NCI-H526 treated with DMSO at 0.1 percent for 48 hours (cell line): ENCODE results near the gene SIRT6.
"Not testable (repeated sequence)": the region's sequence is repeated elsewhere in the genome, so short reads cannot be mapped to it uniquely, and the experiment has no call there.

Experiments
- DNase-seq: peaks from one replicate; lab custom pipeline; 2025; lab: John Stamatoyannopoulos, UW

Gene SIRT6

DNA sequence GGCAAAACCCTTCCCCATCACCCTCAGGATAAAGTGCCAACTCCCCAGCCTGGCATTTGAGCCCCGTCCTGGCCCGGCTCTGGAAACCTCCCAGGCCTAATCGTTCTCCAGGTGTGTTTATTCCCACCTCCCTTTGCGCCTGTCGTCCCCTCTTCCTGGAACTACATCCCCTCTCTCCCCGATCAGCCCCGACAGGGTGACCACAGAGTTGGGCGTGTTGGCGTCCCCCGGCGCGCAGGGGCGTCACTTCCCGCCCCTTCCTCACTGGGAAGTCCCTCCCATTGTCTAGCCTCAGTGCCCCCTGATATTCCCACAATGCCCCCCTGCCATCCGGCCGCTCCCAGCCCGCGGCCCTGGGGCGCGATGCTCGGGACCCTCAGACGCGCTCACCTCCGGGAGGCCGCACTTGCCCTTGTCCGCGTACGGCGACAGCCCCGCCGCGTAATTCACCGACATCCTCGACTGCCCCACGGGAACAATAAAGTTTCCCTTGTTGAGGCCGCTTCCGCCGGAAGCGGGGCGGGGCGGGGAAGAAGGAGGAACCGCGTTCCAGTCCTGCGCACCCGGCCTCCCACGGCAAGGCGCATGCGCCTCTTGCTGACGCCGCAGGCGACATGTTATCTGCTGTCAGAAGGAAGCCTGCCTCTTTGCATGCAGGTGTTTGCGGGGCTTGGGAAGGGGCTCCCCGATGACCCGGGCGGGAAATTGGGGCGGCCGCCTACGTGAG, at the start of gene SIRT6, which contains the start of gene ANKRD24:
SIRT6 (minus strand) TSS at position 480 of the 727 bp plus-strand sequence; CDS start at position 456, 24 bp downstream.
ANKRD24 (plus strand) TSS at position 606 of the 727 bp plus-strand sequence. CDS start 3,737 bp downstream, outside the sequence.
- DNase-seq = peak; percentile 71

DNA sequence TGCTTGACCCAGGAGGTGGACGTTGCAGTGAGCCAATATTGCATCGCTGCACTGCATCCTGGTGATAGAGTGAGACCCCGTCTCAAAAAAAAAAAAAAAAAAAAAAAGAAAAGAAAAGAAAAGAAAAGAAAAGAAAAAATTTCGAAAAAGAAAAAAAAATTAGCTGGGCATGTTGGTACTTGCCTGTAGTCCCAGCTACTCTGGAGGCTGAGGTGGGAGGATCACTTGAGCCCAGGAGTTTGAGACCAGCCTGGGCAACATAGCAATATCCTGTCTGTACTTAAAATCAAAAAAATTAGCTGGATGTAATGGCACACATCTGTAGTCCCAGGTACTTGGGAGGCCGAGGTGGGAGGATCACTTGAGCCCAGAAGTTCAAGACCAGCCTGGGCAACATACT, 49.8 kb upstream of the SIRT6 start:
- DNase-seq = not testable (repeated sequence)

DNA sequence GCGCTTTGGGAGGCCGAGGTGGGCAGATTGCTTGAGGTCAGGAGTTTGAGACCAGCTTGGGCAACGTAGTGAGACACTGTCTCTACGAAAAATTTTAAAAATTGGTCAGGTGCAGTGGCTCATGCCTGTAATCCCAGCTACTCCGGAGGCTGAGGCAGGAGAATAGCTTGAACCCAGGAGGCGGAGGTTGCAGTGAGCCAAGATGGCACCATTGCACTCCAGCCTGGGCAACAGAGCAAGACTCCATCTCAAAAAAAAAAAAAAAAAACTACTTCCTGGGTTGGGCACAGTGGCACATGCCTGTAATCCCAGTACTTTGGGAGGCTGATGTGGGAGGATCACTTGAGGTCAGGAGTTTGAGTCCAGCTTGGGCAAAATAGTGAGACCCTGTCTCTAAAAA, 49.2 kb upstream of the SIRT6 start:
- DNase-seq = not testable (repeated sequence)

GRCh38 chr19:4230237-4230636, 47.9 kb upstream of the SIRT6 start:
- DNase-seq = not testable (repeated sequence)

- no peak for DNase-seq
Observed at GRCh38 chr19:4229179-4229931, 47.0 kb upstream of the SIRT6 start, which contains the start of gene EBI3. TSS of gene EBI3 (plus strand) at chr19:4229523. CDS start at chr19:4229551, 28 bp downstream.

- DNase-seq = no peak
Observed at GRCh38 chr19:4228765-4229178, 46.4 kb upstream of the SIRT6 start.

DNA sequence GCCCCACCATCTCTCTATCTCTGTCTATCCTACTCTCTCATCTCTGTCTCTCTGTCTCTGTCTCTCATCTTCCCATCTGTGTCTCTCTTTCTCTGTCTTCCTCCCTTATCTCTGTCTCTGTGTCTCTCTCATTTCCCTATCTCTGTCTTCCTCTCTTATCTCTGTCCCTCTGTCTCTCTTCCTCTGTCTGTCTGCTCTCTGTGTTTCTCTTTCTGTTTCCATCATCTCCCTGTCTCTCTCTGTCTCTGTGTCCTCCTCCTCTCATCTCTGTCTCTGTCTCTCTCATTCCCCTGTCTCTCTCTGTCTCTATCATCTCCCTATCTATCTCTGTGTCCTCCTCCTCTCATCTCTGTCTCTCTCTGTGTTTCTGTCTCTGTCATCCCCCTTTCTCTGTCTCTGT, 45.4 kb upstream of the SIRT6 start:
- DNase-seq = no peak

DNA sequence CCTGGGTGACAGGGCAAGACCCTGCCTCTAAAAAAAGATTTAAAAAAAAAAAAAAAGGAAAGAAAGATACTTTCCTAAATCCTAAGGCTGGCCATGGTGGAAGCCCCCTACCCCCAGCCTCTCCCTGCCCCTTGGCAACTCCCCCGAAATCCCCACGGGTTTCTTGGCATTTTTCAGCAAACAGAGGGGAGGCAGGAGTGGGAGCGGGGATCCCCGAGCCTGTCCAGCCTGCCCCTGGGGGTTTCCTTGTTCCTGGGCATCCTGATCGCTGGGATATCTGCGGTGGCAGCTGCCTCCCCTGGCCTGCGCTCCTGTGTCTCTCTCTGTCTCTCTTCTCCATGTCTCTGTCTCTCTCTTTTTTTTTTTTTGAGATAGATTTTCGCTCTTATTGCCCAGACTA, 43.5 kb upstream of the SIRT6 start:
- no peak for DNase-seq

DNA sequence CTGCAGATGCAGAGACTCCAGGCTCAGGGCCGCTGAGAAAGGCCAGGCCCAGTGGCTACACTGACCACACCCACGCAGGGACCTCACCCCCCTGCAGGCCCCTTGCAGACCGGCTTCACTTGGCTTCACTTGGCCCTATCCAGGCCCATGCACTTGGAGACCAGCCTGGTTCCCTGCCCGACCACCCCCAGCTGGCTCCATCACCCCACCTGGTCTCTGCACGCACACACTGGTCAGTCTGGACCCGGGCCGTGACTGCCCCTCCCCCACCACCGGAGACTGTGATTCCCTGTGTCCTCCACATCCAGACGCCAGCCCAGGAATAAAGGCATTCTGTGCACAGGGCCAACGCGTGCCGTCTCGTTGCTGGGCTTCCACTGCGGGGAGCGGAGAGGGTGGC, 42.1 kb upstream of the SIRT6 start:
- no peak for DNase-seq

GRCh38 chr19:4220188-4220587, 37.8 kb upstream of the SIRT6 start:
- DNase-seq = no peak

DNA sequence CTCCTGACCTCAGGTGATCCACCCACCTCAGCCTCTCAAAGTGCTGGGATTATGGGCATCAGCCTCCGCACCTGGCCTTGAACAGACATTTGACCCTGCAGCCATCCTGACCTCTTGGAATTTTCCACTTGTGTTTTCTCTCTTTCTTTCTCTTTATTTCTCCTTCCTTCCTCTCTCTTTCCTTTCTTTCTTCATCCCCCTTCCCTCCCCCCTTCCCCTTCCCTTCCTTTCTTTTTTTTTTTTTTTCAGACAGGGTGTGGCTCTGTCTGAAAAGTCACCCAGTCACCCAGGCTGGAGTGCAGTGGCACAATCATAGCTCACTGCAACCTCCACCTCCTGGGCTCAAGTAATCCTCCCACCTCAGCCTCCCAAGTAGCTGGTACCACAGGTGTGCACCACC, 36.2 kb upstream of the SIRT6 start:
- not testable (repeated sequence) for DNase-seq

DNA sequence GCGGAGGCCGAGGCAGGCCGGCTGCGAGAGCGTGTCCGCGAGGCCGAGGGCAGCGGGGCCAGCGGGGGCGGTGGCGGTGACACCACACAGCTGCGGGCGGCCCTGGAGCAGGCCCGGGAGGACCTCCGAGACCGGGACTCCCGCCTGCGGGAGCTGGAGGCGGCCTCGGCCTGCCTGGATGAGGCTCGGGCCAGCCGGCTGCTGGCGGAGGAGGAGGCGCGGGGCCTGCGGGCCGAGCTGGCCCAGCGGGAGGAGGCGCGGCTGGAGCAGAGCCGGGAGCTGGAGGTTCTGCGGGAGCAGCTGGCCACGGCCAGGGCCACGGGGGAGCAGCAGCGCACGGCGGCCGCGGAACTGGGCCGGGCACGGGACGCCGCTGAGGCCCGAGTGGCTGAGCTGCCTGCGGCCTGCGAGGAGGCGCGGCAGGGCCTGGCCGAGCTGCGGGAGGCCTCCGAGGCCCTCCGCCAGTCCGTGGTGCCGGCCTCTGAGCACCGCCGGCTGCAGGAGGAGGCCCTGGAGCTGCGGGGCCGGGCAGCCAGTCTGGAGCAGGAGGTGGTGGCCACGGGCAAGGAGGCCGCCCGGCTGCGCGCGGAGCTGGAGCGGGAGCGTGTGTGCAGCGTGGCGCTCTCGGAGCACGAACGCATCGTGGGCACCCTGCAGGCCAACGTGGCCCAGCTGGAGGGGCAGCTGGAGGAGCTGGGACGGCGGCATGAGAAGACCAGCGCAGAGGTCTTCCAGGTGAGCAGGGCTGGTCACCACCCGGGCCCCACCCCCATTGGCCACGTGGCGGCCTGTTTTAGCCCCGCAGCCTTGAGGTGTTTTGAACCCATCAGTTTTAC, 35.3 kb upstream of the SIRT6 start:
- no peak for DNase-seq

- DNase-seq = no peak
Observed at GRCh38 chr19:4216846-4217245, 34.5 kb upstream of the SIRT6 start.

GRCh38 chr19:4215807-4216206, 33.4 kb upstream of the SIRT6 start:
- DNase-seq = no peak

DNA sequence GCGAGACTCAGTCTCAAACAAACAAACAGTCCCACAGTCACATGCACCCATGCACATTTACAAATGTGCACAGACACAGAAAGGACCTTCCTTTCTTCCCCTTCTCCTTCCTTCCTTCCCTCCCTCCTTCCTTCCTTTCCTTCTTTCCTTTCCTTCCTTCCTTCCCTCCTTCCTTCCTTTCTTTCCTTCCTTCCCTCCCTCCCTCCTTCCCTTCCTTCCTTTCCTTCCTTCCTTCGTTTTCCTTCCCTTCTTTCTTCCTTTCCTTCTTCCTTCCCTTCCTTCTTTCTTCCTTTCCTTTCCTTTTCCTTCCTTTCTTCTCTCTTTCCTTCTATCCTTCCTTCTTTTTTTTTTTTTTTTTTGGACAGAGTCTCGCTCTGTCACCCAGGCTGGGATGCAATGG, 30.8 kb upstream of the SIRT6 start:
- no peak for DNase-seq

- DNase-seq = no peak
Observed at GRCh38 chr19:4210166-4210731, 27.9 kb upstream of the SIRT6 start.

- no peak for DNase-seq
Observed at GRCh38 chr19:4208385-4209094, 26.2 kb upstream of the SIRT6 start.

DNA sequence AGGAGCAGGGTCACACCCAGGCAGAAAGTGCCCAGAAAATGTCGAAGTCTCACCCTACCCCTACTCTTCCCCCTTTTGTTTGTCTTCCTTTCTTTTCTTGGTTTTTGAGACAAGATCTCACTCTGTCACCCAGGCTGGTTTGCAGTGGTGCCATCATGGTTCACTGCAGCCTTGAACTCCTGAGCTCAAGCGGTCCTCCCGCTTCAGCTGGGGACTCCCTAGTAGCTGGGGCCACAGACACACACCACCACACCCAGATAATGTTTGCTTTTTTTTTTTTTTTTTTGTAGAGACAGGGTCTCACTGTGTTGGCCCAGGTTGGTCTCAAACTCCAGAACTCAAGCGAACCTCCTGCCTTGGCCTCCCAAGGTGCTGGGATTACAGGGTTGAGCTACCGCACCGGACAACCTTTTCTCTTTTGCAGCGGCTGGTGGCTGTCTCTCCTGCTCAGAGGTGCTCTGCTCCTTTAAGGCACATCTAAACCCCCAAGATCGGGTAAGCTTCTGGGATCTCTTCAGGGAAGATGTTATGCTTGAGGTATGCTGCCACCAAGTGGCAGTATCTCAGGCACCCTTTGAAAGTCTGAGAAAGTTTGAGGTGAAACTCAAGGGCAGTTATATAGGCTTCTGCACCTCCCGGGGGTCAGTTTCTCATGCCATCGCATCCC, 24.6 kb upstream of the SIRT6 start:
- no peak for DNase-seq

GRCh38 chr19:4201798-4202197, 19.4 kb upstream of the SIRT6 start:
- no peak for DNase-seq

GRCh38 chr19:4200940-4201542, 18.7 kb upstream of the SIRT6 start:
- no peak for DNase-seq
